Ishikawa (cell line): Measurements from ENCODE around the gene BEND5.

Source experiments
- CEBPB ChIP-seq: IDR thresholded peaks from 2 replicates; pipeline ENCODE4 v1.6.1; 2012
- CREB1 ChIP-seq: IDR thresholded peaks from 2 replicates; pipeline ENCODE4 v1.6.1; 2012; ENCODE audit warnings: low read depth
- EGR1 ChIP-seq: IDR thresholded peaks from 2 replicates; pipeline ENCODE4 v1.6.1; 2012
- EP300 ChIP-seq: IDR thresholded peaks from 2 replicates; pipeline ENCODE4 v1.6.1; 2012; ENCODE audit warnings: borderline replicate concordance
- FOXM1 ChIP-seq: IDR thresholded peaks from 2 replicates; pipeline ENCODE4 v1.6.1; 2012; ENCODE audit warnings: low read depth, borderline replicate concordance
- NFIC ChIP-seq: IDR thresholded peaks from 2 replicates; pipeline ENCODE4 v1.6.1; 2012
- RAD21 ChIP-seq: IDR thresholded peaks from 2 replicates; pipeline ENCODE4 v1.6.1; 2012; ENCODE audit warnings: low read depth
- TAF1 ChIP-seq: IDR thresholded peaks from 2 replicates; pipeline ENCODE4 v1.6.1; 2012; ENCODE audit warnings: low read depth, mild to moderate bottlenecking
- TCF12 ChIP-seq: IDR thresholded peaks from 2 replicates; pipeline ENCODE4 v1.6.1; 2012; ENCODE audit warnings: low read depth
- TEAD4 ChIP-seq: IDR thresholded peaks from 2 replicates; pipeline ENCODE4 v1.6.1; 2012
- YY1 ChIP-seq: IDR thresholded peaks from 2 replicates; pipeline ENCODE4 v1.6.1; 2012; ENCODE audit warnings: low read depth
- ZBTB7A ChIP-seq: IDR thresholded peaks from 2 replicates; pipeline ENCODE4 v1.6.1; 2012; ENCODE audit warnings: low read depth
- TF ChIP-seq, protein P1 (sequence below): IDR thresholded peaks from 2 replicates; pipeline ENCODE4 v1.6.1; 2012
- TF ChIP-seq, protein P2 (sequence below): IDR thresholded peaks from 2 replicates; pipeline ENCODE4 v1.6.1; 2012
- TF ChIP-seq, protein P3 (sequence below): IDR thresholded peaks from 2 replicates; pipeline ENCODE4 v1.6.1; 2012; ENCODE audit warnings: low read depth, mild to moderate bottlenecking

Gene BEND5

DNA sequence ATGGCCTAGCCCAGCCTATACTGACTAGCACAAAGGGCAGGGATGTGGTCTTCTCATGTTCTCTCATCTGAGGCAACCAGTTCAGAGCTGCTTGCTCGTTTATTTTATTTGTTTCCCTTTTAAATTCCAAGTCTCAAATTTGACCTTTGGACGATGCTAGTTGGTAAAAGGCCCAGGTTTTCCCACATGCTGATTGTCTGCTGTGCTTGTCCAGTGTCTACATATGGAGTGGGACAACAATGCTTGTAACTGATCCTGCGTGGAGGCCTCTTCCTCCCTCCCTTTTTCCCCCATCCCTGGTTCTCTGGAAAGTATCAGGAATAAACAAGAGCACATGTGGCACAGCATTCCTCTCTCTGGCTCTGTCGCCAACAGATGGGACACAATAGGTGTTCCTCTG is 34.0 kb upstream of the BEND5 start:
- TF ChIP-seq NFIC, result no peak
- TF ChIP-seq CEBPB, result no peak
- TF ChIP-seq, protein P1, sequence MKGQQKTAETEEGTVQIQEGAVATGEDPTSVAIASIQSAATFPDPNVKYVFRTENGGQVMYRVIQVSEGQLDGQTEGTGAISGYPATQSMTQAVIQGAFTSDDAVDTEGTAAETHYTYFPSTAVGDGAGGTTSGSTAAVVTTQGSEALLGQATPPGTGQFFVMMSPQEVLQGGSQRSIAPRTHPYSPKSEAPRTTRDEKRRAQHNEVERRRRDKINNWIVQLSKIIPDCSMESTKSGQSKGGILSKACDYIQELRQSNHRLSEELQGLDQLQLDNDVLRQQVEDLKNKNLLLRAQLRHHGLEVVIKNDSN, result no peak
- no peak for TF ChIP-seq ZBTB7A
- no peak for TF ChIP-seq FOXM1
- no peak for TF ChIP-seq YY1
- TF ChIP-seq, protein P2, sequence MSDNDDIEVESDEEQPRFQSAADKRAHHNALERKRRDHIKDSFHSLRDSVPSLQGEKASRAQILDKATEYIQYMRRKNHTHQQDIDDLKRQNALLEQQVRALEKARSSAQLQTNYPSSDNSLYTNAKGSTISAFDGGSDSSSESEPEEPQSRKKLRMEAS, result no peak
- TF ChIP-seq, protein P3, sequence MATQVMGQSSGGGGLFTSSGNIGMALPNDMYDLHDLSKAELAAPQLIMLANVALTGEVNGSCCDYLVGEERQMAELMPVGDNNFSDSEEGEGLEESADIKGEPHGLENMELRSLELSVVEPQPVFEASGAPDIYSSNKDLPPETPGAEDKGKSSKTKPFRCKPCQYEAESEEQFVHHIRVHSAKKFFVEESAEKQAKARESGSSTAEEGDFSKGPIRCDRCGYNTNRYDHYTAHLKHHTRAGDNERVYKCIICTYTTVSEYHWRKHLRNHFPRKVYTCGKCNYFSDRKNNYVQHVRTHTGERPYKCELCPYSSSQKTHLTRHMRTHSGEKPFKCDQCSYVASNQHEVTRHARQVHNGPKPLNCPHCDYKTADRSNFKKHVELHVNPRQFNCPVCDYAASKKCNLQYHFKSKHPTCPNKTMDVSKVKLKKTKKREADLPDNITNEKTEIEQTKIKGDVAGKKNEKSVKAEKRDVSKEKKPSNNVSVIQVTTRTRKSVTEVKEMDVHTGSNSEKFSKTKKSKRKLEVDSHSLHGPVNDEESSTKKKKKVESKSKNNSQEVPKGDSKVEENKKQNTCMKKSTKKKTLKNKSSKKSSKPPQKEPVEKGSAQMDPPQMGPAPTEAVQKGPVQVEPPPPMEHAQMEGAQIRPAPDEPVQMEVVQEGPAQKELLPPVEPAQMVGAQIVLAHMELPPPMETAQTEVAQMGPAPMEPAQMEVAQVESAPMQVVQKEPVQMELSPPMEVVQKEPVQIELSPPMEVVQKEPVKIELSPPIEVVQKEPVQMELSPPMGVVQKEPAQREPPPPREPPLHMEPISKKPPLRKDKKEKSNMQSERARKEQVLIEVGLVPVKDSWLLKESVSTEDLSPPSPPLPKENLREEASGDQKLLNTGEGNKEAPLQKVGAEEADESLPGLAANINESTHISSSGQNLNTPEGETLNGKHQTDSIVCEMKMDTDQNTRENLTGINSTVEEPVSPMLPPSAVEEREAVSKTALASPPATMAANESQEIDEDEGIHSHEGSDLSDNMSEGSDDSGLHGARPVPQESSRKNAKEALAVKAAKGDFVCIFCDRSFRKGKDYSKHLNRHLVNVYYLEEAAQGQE, result no peak
- TF ChIP-seq TCF12, result no peak
- TF ChIP-seq CREB1, result no peak
- TF ChIP-seq EP300, result no peak
- no peak for TF ChIP-seq TAF1
- TF ChIP-seq TEAD4, result no peak
- no peak for TF ChIP-seq RAD21
- no peak for TF ChIP-seq EGR1

DNA sequence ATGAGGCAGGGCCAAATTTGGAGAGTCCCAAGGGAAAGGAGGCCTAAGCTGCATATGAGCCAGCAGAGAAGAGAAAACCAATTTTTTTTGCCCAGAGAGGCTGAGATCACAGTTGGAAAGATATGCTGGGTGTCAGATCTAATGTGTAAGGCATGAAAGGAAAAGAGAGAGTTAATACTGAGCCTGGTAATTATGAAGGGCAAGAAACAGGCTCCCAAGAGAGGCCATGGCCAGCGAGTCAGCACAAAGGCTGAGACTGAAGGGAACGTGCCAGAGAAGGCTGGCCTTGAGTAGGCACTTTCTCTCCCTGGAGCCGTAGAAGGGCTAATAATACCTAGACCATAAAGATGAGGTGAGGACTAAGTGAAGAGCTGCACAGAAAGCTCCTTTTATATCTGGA is 31.8 kb upstream of the BEND5 start:
- TF ChIP-seq EP300 (no peak), EGR1 (no peak)

DNA sequence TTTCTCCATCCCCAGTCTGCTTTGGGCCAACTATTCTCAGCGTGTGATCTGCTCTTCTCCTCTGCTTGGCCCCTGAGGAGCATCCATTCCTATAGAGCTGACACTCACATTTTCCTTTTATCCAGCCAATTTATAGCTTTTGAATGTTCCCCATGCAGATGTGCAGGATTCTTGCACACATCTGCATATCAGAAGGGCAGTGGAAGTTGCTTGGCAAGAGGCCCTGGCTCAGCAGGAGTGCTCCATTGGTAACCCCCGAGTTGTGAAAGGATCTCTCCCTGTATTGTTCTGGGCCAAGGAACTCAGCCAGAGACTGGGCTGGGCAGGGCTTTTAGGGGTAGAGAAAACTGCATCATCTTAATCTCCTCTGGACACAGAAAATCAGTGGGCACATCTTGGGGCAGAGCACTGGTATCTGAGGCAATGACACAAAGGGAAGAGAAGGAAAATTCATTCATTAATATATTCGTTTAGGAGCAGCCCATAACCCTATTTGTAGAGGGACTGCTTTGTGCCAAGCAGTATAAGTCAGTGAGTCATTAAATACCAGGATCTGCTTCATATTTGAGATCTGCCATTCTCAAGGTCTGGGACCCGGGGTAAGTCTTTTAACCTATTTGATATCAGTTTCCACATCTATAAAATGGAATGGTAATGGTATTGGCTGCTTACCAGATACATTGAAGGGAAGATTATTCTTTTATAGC is 31.0 kb upstream of the BEND5 start:
- no peak for TF ChIP-seq TCF12
- TF ChIP-seq, protein P1, result no peak
- no peak for TF ChIP-seq TEAD4
- no peak for TF ChIP-seq YY1
- TF ChIP-seq CREB1, result no peak
- 0 out of 2 replicates have a peak, but pooled peaks have one; percentile 10 for TF ChIP-seq CEBPB
- no peak for TF ChIP-seq EGR1
- TF ChIP-seq, protein P3, result no peak
- TF ChIP-seq, protein P2, result no peak
- no peak for TF ChIP-seq RAD21
- no peak for TF ChIP-seq TAF1
- TF ChIP-seq NFIC, result peak; percentile 20; the same call in 1 of the 2 replicates
- TF ChIP-seq EP300, result no peak
- no peak for TF ChIP-seq FOXM1
- no peak for TF ChIP-seq ZBTB7A

DNA sequence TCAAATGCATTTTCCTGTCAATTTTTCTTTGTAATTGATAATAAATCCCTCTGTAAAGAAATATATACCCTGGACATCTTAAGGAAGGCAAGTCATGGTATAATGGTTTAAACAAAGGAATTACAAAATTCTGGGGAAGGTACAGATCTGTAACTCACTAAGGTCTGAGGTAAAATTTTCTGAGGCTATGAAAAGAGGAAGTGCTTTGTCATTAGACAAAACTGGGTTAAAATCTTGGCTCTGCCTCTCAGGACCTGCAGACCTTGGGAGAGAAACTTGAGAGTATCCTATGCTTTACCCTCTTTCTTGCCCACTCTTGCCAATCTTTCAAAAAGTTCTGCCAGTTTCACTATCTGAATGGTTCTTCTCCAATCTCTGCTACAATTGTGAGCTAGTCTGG is 26.8 kb upstream of the BEND5 start:
- TF ChIP-seq, protein P1, result no peak
- TF ChIP-seq ZBTB7A (no peak), RAD21 (no peak), YY1 (no peak), CEBPB (no peak), TCF12 (no peak), NFIC (no peak), CREB1 (no peak), FOXM1 (no peak), EGR1 (no peak), TAF1 (no peak), TEAD4 (no peak), EP300 (no peak)
- TF ChIP-seq, protein P3, result no peak
- TF ChIP-seq, protein P2, result no peak
